ENCODE results near the gene MYCBP2. TPM values are rescaled to one million over a fixed set of nuclear protein-coding genes. Genes with fewer than 3 reads are reported as not detected.
A peak's percentile ranks its signal among the peaks of the same experiment; 100 is the strongest.
"Not testable (repeated sequence)": the region's sequence is repeated elsewhere in the genome, so short reads cannot be mapped to it uniquely, and the experiment has no call there.

Gene MYCBP2
- total RNA-seq, 1 donor from 2014 or later: 61.1 TPM

DNA sequence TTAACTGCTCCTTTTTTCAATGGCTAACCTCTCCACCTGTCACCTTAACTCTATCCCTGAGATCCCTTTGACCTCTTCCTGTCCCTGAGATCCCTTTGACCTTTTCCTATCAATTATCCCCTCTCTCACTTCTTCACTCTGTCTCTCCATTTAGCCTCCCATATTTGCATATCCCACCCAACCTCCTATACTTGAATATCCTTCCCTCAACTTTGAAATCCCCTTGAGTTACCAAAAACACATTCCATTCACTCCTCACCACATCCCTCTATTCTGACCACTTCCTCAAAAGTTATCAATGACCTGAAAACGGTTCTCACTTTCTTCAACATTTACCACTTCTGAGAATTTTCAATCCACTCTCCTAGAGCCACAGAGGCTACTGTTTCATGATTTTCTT lies 3.0 kb downstream of the MYCBP2 start:
- Histone ChIP-seq H3K27me3 (ENCODE audit: control insufficient read depth in 3 of 3, insufficient read depth in 3 of 3, low read length in 3 of 3) (no peaks in the 10 kb centered on the region), H3K36me3 (ENCODE audit: control insufficient read depth in 3 of 3, insufficient read depth in 3 of 3, low read length in 3 of 3) (no peaks in the 10 kb centered on the region), H3K4me3 (ENCODE audit: low read length in 3 of 3) (no peak overlapping the region), H3K4me1 (ENCODE audit: control insufficient read depth in 3 of 3, insufficient read depth in 3 of 3, low read length in 3 of 3) (peaks cover 35 to 55% (median 45%) of the 10 kb centered on the region in 3 donors), H3K27ac (ENCODE audit: low read depth, low read length) (no peak overlapping the region), H3K9me3 (ENCODE audit: control insufficient read depth in 3 of 3, low read length in 3 of 3) (no peaks in the 10 kb centered on the region), H3K9ac (ENCODE audit: low read depth in 1 of 3, low read length in 3 of 3) (no peak overlapping the region)

GRCh38 chr13:77319536-77319935 lies 7.4 kb downstream of the MYCBP2 start:
- Histone ChIP-seq H3K36me3 (ENCODE audit: control insufficient read depth in 3 of 3, insufficient read depth in 3 of 3, low read length in 3 of 3) (no peaks in the 10 kb centered on the region), H3K9me3 (ENCODE audit: control insufficient read depth in 3 of 3, low read length in 3 of 3) (no peaks in the 10 kb centered on the region), H3K27ac (ENCODE audit: low read depth, low read length) (no peak overlapping the region), H3K4me1 (ENCODE audit: control insufficient read depth in 3 of 3, insufficient read depth in 3 of 3, low read length in 3 of 3) (peaks cover 23 to 43% (median 28%) of the 10 kb centered on the region in 3 donors), H3K4me3 (ENCODE audit: low read length in 3 of 3) (no peak overlapping the region), H3K9ac (ENCODE audit: low read depth in 1 of 3, low read length in 3 of 3) (no peak overlapping the region), H3K27me3 (ENCODE audit: control insufficient read depth in 3 of 3, insufficient read depth in 3 of 3, low read length in 3 of 3) (no peaks in the 10 kb centered on the region)

GRCh38 chr13:77318741-77319140 lies 8.2 kb downstream of the MYCBP2 start:
- Histone ChIP-seq H3K27ac (ENCODE audit: low read depth, low read length) (no peak overlapping the region), H3K9me3 (ENCODE audit: control insufficient read depth in 3 of 3, low read length in 3 of 3) (no peaks in the 10 kb centered on the region), H3K27me3 (ENCODE audit: control insufficient read depth in 3 of 3, insufficient read depth in 3 of 3, low read length in 3 of 3) (no peaks in the 10 kb centered on the region), H3K4me1 (ENCODE audit: control insufficient read depth in 3 of 3, insufficient read depth in 3 of 3, low read length in 3 of 3) (peaks cover 17 to 35% (median 27%) of the 10 kb centered on the region in 3 donors), H3K36me3 (ENCODE audit: control insufficient read depth in 3 of 3, insufficient read depth in 3 of 3, low read length in 3 of 3) (no peaks in the 10 kb centered on the region), H3K9ac (ENCODE audit: low read depth in 1 of 3, low read length in 3 of 3) (no peak overlapping the region), H3K4me3 (ENCODE audit: low read length in 3 of 3) (no peak overlapping the region)

GRCh38 chr13:77316430-77316829 lies 10.5 kb downstream of the MYCBP2 start:
- Histone ChIP-seq H3K4me1 (ENCODE audit: control insufficient read depth in 3 of 3, insufficient read depth in 3 of 3, low read length in 3 of 3) (peaks cover 10 to 17% (median 17%) of the 10 kb centered on the region in 3 donors), H3K4me3 (ENCODE audit: low read length in 3 of 3) (no peak overlapping the region), H3K9me3 (ENCODE audit: control insufficient read depth in 3 of 3, low read length in 3 of 3) (no peaks in the 10 kb centered on the region), H3K27ac (ENCODE audit: low read depth, low read length) (peak overlapping the region; percentile 42), H3K36me3 (ENCODE audit: control insufficient read depth in 3 of 3, insufficient read depth in 3 of 3, low read length in 3 of 3) (no peaks in the 10 kb centered on the region), H3K9ac (ENCODE audit: low read depth in 1 of 3, low read length in 3 of 3) (no peak overlapping the region), H3K27me3 (ENCODE audit: control insufficient read depth in 3 of 3, insufficient read depth in 3 of 3, low read length in 3 of 3) (no peaks in the 10 kb centered on the region)

DNA sequence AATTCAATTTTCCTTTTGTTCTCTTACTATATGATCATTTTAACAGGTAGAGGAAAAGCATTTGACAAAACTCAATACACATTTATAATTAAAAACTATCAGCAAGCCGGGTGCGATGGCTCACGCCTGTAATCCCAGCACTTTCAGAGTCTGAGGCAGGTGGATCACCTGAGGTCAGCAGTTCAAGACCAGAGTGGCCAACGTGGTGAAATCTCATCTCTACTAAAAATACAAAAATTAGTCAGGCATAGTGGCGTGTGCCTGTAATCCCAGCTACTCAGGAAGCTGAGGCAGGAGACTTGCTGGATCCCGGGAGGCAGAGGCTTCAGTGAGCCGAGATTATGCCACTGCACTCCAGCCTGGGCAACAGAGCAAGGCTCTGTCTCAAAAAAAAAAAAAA lies 11.4 kb downstream of the MYCBP2 start:
- H3K4me3 ChIP-seq (ENCODE audit: low read length in 3 of 3); H3K36me3 ChIP-seq (ENCODE audit: control insufficient read depth in 3 of 3, insufficient read depth in 3 of 3, low read length in 3 of 3); H3K27ac ChIP-seq (ENCODE audit: low read depth, low read length); H3K9ac ChIP-seq (ENCODE audit: low read depth in 1 of 3, low read length in 3 of 3); H3K9me3 ChIP-seq (ENCODE audit: control insufficient read depth in 3 of 3, low read length in 3 of 3); H3K27me3 ChIP-seq (ENCODE audit: control insufficient read depth in 3 of 3, insufficient read depth in 3 of 3, low read length in 3 of 3): not testable (repeated sequence)
- H3K4me1 ChIP-seq (ENCODE audit: control insufficient read depth in 3 of 3, insufficient read depth in 3 of 3, low read length in 3 of 3): peaks cover 10 to 19% (median 15%) of the 10 kb centered on the region in 3 donors

- H3K4me3 ChIP-seq (ENCODE audit: low read length in 3 of 3): no peak overlapping the region
- peaks cover 6 to 12% (median 9%) of the 10 kb centered on the region in 3 donors for H3K4me1 ChIP-seq (ENCODE audit: control insufficient read depth in 3 of 3, insufficient read depth in 3 of 3, low read length in 3 of 3)
These were observed 13.0 kb downstream of the MYCBP2 start for GRCh38 chr13:77313923-77314322.

GRCh38 chr13:77312311-77312710 lies 14.6 kb downstream of the MYCBP2 start:
- H3K27ac ChIP-seq (ENCODE audit: low read depth, low read length): no peak overlapping the region
- no peaks in the 10 kb centered on the region for H3K27me3 ChIP-seq (ENCODE audit: control insufficient read depth in 3 of 3, insufficient read depth in 3 of 3, low read length in 3 of 3)
- H3K9me3 ChIP-seq (ENCODE audit: control insufficient read depth in 3 of 3, low read length in 3 of 3): no peaks in the 10 kb centered on the region
- no peak overlapping the region for H3K9ac ChIP-seq (ENCODE audit: low read depth in 1 of 3, low read length in 3 of 3)
- peaks cover 6 to 16% (median 13%) of the 10 kb centered on the region in 3 donors for H3K4me1 ChIP-seq (ENCODE audit: control insufficient read depth in 3 of 3, insufficient read depth in 3 of 3, low read length in 3 of 3)
- H3K4me3 ChIP-seq (ENCODE audit: low read length in 3 of 3): no peak overlapping the region
- H3K36me3 ChIP-seq (ENCODE audit: control insufficient read depth in 3 of 3, insufficient read depth in 3 of 3, low read length in 3 of 3): no peaks in the 10 kb centered on the region

More at GRCh38 chr13:77313923-77314322, 13.0 kb downstream of the MYCBP2 start:
- no peaks in the 10 kb centered on the region for H3K27me3 ChIP-seq (ENCODE audit: control insufficient read depth in 3 of 3, insufficient read depth in 3 of 3, low read length in 3 of 3)
- no peak overlapping the region for H3K27ac ChIP-seq (ENCODE audit: low read depth, low read length)
- H3K36me3 ChIP-seq (ENCODE audit: control insufficient read depth in 3 of 3, insufficient read depth in 3 of 3, low read length in 3 of 3): no peaks in the 10 kb centered on the region
- H3K9me3 ChIP-seq (ENCODE audit: control insufficient read depth in 3 of 3, low read length in 3 of 3): no peaks in the 10 kb centered on the region
- H3K9ac ChIP-seq (ENCODE audit: low read depth in 1 of 3, low read length in 3 of 3): no peak overlapping the region

DNA sequence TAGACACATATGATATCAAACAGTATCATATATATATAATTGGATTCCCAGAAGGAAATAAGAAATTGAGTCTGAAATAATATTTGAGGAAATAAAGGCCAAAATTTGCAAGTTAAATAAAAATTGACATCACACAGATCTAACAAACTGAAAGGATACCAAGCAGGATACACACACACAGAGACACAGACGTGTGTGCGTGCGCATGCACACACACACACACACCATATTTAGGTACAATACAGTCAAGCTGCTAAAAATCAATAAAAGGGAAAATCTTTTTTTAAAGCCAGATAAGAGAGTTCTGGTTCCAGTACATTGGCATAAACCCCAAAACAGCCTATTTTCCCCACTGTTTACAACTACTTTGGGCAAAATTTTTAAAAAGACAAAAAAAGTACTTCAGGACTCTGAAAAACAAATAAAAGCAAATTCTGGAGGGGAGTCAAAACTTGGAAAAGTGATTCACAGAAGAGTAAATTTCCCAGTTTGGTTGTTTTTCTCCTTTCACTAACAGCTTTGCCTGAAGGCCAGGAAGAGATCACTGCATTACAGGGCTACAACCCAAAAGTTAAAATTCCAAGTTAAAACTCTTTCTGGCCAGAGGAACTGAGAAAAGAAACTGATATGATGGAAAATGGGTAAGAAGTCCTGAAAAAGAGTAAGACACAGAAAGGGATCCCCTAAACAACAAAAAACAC lies 16.2 kb downstream of the MYCBP2 start:
- H3K4me3 ChIP-seq (ENCODE audit: low read length in 3 of 3): no peak overlapping the region
- no peaks in the 10 kb centered on the region for H3K27me3 ChIP-seq (ENCODE audit: control insufficient read depth in 3 of 3, insufficient read depth in 3 of 3, low read length in 3 of 3)
- peak overlapping the region; percentile 9 for H3K27ac ChIP-seq (ENCODE audit: low read depth, low read length)
- H3K9ac ChIP-seq (ENCODE audit: low read depth in 1 of 3, low read length in 3 of 3): no peak overlapping the region
- peaks cover 5 to 22% (median 10%) of the 10 kb centered on the region in 3 donors for H3K4me1 ChIP-seq (ENCODE audit: control insufficient read depth in 3 of 3, insufficient read depth in 3 of 3, low read length in 3 of 3)
- H3K9me3 ChIP-seq (ENCODE audit: control insufficient read depth in 3 of 3, low read length in 3 of 3): no peaks in the 10 kb centered on the region
- H3K36me3 ChIP-seq (ENCODE audit: control insufficient read depth in 3 of 3, insufficient read depth in 3 of 3, low read length in 3 of 3): no peaks in the 10 kb centered on the region

DNA sequence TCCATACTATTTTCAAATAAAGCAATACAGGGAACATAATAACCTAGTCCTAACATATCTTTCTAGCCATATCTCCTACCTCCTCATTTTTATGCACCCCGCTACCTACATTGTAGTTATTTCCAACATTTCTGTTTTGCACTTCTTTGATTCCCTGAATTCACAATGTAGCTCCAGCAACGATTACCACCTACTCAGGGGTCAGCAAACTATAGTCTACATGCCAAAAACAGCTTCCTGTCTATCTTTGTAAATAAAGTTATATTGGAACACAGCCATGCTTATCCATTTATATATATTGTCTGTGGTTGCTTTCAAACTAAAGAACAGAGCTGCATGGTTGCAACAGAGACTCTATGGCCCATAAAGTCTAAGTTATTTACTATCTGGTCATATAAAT lies 16.7 kb downstream of the MYCBP2 start:
- Histone ChIP-seq H3K4me1 (ENCODE audit: control insufficient read depth in 3 of 3, insufficient read depth in 3 of 3, low read length in 3 of 3) (peaks cover 6 to 20% (median 10%) of the 10 kb centered on the region in 3 donors), H3K9me3 (ENCODE audit: control insufficient read depth in 3 of 3, low read length in 3 of 3) (no peaks in the 10 kb centered on the region), H3K27me3 (ENCODE audit: control insufficient read depth in 3 of 3, insufficient read depth in 3 of 3, low read length in 3 of 3) (no peaks in the 10 kb centered on the region), H3K36me3 (ENCODE audit: control insufficient read depth in 3 of 3, insufficient read depth in 3 of 3, low read length in 3 of 3) (no peaks in the 10 kb centered on the region), H3K27ac (ENCODE audit: low read depth, low read length) (no peak overlapping the region), H3K4me3 (ENCODE audit: low read length in 3 of 3) (no peak overlapping the region), H3K9ac (ENCODE audit: low read depth in 1 of 3, low read length in 3 of 3) (no peak overlapping the region)

DNA sequence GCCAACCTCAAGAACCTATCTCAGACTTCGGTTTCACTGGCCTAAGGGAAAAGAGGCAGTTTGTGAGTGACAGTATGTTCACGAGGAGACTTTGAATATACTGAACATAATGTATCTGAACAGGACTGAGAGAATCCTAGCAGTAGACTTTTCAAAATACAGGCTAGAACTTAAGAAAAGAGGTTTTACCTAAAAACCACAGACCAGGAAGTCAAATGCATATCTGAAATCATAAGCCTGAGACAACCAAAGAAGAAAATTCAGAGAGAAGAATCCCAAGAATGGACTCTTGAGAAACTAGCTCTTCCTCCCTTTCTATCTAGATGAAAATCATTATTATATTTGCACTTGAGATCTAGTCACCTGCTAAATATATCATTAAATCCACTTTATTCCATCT lies 17.6 kb downstream of the MYCBP2 start:
- H3K36me3 ChIP-seq (ENCODE audit: control insufficient read depth in 3 of 3, insufficient read depth in 3 of 3, low read length in 3 of 3): no peaks in the 10 kb centered on the region
- H3K27me3 ChIP-seq (ENCODE audit: control insufficient read depth in 3 of 3, insufficient read depth in 3 of 3, low read length in 3 of 3): no peaks in the 10 kb centered on the region
- H3K27ac ChIP-seq (ENCODE audit: low read depth, low read length): no peak overlapping the region
- no peak overlapping the region for H3K9ac ChIP-seq (ENCODE audit: low read depth in 1 of 3, low read length in 3 of 3)
- H3K4me1 ChIP-seq (ENCODE audit: control insufficient read depth in 3 of 3, insufficient read depth in 3 of 3, low read length in 3 of 3): peaks cover 6 to 20% (median 10%) of the 10 kb centered on the region in 3 donors
- no peaks in the 10 kb centered on the region for H3K9me3 ChIP-seq (ENCODE audit: control insufficient read depth in 3 of 3, low read length in 3 of 3)
- no peak overlapping the region for H3K4me3 ChIP-seq (ENCODE audit: low read length in 3 of 3)

Data from skeletal muscle tissue (tissue), 4 donors.